ENCODE results near the gene USH2A.

DNA sequence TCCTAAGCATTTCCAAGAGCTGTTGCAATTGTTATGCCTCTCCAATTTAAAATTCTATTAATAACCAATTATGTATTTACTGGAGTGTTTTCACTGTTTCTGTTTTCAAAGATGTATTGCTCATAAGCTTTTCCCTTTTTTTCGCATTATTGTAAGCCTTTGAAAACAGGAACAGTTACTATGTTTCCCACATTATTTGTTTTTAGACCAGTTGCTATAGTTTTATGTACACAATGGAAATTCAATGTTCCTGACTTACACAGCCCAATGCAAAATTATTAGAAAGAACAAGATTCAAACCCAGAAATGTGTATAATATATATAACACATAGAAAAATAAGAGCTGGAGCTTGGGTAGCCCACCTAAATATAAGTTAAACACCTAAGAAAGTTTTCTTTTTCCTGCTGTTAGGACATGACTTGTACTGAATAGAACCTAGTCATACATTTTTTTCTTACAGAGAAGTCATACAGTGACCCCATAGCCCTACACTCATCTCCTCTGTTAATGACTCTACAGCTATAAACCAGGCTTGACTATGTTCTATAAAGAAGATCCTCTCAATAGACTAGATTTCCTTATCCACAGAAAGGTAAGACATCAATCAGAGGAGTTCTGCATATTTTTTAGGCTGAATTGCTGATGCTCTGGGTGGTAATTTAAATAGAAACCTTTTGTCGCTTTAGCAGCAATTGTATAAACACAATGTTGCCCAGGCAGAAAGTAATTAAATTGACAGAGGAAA, 299.6 kb downstream of the USH2A start:
- TF ChIP-seq CTCF (IDR thresholded peaks at IDR 0.05) = no peak
- no peak for TF ChIP-seq POLR2A (IDR thresholded peaks at IDR 0.05)

Data from testis (tissue), 2 donors.